Hippocampal formation (tissue), 2 donors: Measurements from ENCODE around the gene ITGBL1.
A peak's percentile ranks its signal among the peaks of the same experiment; 100 is the strongest.

Source experiments
- DNase-seq, 2 donors: peaks; one replicate each; lab custom pipeline; 2025; lab: John Stamatoyannopoulos, UW

The ITGBL1 gene

DNA sequence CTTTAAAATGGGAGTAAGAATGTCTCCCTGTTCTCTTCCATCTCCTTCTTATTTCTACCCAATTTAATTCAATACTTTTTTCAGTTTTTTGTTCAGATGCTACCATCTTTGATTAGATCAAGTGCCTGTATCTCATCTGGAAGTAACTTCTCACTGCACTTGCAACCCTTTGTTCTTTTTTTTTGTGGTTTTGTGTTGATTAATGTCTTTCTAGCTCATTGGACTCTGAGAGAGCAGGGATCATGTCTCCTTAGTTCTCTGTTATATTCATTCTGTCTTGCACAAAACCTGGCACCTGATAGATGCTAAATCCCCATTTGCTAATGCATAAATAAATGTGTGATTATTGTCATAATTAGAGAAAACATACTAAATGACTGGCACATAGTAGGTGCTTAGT, 834 bp upstream of the ITGBL1 start:
- no peak for DNase-seq

DNA sequence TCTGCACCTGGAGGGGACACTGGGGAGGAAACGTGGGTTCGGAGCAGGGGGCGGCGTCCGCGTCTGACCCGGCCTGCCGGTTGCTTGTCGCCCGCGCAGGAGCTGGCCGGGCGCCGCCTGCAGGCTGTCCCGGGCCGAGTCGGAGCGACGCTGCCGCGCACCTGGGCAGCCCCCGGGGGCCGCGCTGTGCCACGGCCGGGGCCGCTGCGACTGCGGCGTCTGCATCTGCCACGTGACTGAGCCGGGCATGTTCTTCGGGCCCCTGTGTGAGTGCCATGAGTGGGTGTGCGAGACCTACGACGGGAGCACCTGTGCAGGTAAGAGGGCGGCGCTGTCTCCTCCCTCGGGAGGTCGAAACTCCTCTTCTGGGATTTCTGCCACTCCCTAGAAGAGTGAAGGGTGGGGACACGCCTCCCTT, 1.3 kb downstream of the ITGBL1 start:
- no peak for DNase-seq

DNA sequence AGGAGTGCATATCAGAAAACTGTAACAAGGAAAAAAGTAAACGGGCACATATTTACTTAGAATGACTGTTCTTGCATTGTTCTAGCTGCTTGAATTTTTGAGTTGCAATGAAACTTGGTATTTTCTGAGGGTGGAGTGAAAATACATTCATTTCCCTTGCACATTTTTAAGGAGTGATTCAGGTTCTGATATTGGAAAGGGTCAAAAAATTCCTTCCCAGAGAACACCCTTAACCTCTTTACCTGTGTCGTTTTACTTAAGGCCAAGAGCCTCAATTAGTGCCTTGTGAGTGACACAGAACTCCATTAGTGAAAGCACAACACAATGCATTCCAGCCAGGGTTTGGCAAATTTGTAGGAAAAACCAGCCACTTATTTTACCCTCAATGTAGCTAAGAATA, 2.3 kb downstream of the ITGBL1 start:
- DNase-seq = no peak

DNA sequence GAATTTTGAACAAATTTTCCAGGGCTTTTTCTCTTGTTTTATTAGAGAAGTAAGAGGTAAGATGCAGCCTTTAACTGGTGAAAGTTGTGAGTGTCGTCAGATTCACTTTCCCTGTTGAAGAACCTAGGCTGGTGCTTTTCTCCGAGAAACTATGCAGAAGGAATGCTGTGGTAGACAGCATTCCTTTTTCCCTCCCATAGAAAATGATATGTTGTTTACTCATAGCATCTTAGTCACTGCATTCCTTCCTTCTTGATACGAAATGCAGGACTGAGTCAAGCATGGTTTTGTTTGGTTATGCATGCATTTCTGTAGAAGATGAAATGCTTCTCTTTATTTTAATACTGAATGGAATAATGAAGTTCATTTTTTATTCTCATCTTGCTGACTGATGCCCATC, 3.4 kb downstream of the ITGBL1 start:
- DNase-seq = no peak

DNA sequence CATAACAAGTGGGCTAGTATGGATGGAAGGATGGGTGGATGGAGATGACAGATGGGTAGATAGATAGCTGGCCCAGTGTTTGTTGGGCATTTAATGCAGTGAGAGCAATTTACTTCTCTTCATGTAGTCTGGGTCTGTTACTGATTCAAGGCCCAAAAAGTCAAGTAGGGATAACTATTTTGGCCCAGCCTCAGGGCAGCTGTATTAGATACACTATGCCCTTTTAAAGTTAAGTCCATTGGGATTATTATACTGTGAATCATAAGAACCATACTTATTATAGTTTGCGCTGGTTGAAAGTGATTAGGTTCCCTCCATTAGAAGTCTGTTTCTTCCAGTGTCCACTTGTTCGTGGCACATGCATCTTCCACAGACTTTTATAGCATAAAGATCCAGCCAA, 4.7 kb downstream of the ITGBL1 start:
- DNase-seq = no peak

DNA sequence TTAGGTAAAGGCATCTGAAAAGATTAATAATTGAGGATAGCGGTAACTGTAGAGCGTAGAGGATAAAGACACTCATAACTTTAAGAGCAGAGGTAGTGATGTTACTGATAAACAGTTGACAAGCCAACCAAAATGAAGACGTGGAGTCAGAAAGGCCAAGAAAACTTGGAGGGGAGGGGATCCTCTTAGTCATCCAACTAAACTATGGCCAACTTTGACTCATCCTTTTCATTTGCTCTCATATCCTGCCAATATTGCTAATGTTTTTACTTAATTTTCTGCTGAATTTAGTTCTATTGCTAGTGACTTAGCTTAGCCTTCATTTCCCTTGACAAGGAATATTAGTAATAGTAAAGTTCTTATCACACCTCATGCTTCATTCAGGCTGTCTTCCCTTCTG, 13.4 kb downstream of the ITGBL1 start:
- no peak for DNase-seq

DNA sequence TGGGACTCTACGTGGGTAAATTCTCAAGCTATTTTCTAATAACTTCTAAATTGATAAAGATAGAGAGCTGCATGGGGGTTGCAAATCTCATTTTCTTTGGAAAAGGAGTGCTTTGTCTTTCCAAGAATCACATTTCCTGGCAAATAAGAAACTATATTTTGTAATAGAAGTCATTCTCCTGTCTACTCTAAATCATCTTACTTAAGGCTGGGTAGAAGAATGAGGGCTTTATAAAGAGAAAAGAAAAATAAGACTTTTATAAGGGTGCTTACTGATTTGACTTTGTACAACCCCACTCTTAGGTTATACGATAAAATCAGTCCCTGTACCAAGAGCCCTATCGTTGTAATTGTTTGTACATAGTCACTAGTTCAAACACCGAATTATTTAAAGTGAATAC, 14.9 kb downstream of the ITGBL1 start:
- DNase-seq = no peak

DNA sequence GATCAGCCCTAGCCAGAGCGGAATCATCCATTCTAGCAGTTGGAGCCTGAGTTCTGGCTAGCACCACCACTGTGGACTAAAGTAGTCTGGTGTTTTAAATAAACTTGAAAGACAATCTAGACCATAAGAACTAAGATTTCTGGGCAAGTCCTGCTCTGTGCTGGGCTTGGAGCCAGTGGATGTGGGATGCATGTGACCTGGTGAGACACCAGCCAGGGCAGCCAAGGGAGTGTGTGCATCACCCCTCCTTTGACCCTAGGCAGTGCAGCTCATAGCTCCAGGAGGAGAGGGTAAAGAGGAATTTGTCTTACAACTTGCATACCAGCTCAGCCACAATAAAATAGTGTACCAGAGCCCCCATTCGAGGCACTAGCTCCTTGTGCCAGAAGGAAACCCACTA, 21.0 kb downstream of the ITGBL1 start:
- peak in 1 of 2 donors; percentile 4 for DNase-seq

DNA sequence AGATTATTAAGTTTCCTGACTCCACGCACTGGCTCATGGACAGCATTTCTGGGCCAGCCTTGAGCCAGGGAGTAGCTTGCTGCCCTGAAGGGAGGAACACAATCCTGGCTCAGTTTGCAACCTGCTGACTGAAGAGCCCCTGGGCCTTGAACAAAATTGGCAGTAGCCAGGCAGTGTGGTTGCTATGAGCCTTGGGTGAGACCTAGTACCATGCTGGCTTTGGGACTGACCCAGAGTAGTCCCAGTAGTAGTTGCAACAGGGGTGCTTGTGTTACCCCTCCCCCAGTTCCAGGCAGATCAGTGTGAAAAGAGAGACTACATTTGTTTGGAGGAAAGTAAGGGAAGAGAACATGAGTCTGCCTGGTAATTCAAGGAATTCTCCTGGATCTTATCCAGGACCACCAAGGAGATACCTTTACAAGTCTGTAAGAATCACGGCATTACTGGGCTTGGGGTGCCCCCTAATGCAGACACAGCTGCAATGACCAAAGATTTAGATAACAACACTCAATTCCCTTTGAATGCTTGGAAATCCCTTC, 22.0 kb downstream of the ITGBL1 start:
- DNase-seq = peak; percentile 63 to 65

DNA sequence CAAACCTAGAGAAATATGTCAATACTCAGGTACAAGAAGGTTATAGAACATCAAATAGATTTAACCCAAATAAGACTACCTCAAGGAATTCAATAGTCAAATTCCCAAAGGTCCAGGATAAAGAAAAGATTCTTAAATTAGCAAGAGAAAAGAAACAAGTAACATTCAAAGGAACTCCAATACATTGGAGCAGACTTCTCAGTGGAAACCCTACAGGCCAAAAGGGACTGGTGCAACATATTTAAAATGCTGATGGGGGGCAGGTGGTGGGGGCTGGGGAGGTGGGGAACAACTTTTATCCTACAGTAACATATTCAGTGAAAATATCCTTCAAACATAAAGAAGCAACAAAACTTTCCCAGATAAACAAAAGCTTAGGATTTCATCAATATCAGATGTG, 23.1 kb downstream of the ITGBL1 start:
- no peak for DNase-seq

DNA sequence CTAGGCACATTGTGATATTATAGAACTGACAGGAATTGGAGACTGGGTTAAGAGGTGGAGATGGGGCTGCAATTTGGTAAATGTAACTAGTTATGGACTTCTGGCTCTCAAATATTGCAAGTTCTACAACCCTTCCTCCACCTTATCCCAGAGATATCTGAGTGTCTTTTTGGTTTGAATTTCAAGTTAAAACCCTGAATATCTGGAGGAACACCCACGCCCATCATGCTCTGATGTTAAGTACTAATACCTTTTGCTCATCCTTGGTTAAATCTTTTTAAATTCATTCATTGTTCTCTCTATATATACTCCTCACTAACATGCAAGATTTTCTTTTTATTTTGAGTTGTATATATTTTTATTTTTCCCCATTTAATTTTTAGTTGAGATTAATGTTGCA, 28.9 kb downstream of the ITGBL1 start:
- no peak for DNase-seq

DNA sequence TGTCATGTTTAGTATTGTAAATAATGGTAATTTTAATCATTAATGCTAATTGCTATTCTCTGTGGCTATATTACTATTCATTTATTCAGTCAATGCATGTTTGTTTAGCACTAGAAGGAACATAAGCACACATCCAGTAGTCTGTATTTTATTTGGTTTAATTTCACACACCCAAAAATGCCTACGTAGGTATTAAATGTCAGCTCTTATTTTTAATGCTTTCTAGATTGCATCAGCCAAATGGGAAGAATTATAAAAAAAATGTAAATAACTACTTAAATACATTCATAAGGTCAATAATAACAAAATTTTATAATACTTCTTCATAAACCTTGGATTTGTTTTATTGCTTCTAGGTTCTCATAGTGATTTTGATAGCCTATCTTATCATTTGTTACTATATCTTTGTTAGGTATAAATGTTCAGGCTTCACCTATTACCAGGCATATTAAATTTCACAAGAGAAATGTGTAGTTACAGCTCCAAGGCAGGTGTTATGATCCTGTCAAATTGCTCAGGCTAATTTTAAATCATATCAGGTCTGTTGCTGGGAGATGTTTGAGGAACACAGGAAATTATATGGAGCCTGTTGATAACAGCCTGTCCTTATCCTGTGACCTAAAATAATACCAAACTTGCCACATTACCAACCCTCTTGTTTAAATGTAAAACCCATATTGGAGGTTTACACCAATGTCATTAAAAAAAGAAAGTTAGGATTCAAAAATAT, 34.4 kb downstream of the ITGBL1 start:
- DNase-seq = no peak

DNA sequence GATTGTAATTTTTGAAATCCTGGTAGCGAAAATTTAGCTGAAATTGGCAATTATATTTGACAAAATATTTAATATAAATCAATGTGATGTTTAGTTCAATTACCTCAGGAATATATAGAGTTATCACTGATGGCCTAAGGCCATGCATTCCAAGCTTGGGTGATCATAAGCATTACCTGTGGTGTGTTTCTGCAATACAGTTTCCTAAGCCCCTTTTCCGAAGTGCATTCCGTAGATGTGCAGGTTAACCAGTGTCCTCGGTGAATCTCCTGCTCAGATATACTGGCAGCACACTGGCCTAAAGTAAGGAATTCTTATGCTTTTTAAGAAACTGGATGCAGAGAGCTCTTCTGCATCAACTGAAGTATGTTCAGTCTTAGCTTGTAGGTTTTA, 35.0 kb downstream of the ITGBL1 start:
- DNase-seq = no peak

DNA sequence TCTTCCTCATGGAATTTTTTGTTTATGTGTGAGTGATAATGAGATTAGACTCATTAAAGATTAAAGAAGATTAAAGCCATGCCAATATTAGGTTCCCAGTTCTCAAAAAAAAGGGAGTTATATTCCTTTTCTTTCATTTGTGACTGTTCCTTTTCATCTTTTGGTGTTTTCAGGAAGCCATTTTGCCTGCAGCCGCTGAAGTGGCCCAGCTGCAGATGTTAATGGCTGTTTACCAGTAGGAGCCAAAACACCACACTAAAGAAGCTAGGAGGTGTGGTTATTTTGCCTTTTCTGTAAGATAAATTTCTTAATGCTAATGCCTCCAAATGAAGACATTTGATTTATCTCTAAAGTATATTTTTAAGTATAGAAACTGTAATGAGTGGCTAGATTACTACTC, 36.3 kb downstream of the ITGBL1 start:
- DNase-seq = no peak

DNA sequence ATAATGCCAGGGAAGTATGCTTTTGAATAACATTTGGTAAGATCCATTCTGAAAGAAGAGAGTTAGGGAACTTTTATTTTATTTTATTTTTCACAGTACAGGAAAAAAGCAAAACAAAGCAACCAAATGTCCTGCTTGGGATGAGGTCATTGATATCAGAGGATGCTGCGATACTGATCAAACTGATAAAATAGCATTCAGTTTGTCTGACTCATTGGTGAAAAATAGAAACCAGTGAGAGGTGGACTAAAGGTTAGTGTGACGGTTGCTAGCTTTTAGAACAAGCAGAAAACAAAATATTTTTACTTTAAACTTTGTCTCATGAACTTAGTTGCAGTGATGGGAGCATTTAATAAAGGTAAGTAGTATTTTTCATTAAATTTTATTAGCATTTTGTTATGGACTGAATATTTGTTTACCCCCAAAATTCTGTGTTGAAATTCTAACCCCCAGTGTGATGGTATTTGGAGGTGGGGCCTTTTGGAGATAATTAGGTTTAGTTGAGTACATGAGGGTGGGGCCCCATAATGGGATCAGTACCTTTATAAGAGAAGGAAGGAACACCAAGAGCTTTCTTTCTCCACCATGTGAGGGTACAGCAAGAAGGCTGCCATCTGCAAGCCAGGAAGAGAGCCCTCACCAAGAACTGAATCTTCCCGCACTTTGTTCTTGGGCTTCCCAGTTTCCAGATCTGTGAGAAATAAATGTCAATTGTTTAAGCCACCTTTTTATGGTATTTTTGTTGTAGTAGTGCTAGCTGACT, 37.3 kb downstream of the ITGBL1 start:
- no peak for DNase-seq

DNA sequence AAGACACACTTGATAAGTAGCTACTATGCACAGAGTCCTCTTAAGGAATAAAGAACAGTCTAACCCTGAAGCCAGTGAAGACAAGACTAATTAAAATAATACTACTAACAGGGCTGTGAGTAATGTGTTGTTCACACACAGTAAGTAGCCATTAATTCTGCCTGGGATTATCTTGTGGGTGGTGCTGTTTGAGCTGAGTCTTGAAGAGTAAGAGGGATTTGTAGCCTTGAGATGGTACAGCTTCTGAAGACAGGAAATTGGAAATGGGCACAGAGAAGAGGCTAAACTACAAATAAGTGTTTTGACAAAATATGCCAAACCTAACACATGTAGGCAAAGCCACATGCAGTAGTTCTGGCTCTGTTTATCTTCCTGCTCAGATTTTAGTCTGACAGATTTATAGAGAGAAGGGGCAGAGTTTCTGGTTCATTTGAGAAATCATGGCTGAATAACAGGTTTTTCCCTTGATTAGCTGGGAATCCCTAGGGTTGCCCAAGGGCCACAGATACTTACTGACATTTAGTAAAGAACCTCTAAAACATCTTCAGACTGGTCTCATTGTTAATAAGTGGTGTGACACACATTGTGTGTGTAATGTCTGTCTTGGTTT, 38.0 kb downstream of the ITGBL1 start:
- DNase-seq = no peak

DNA sequence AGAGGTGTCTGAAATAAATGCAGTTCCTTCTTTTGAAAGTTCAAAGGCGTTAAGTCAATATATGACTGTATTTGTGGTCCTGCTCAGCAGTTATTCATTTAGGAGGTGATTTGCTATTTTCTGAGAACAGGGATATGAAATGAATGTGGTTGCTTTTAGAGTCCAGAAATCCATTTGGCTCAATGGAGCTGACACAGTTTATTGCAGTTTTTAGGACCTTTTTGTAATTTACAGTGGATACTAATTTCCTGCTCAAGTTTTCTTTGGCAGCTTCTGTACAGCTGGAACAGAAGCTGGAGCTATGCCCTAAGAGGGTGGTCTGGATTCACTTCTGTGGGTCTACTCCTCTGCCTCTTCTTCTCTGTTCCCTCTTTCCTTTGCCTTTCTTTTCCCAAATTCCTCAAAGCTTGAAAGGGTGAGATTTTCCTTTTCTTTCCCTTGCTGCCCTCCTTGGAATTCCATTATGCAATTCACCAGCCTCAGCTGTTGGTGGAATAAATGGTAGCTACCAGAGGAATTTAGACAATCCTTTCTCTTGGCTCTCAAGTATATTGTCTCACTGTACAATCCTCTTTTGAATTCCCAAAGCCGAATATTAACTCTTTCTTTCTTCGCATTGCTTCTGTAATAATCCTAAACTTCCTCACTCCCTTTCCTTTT, 39.9 kb downstream of the ITGBL1 start:
- DNase-seq = no peak

DNA sequence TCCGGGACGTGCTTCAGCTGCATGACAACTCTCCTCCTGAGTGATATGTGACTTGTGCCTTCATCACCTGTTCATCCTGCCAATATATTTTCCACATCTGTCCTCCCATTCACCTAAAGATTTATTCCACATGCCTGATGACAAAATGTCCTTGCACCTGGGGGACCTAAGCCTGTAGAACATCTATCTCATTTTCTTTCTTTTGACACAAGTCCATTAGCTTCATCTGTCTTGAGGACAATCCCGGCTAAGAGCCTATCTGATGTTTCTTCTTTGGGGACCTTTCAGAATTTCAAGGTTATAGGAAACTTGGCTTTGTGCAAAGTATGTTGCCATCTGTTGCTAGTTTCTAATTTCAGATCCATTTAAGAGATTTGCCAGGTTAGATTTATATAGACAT, 41.1 kb downstream of the ITGBL1 start:
- no peak for DNase-seq

DNA sequence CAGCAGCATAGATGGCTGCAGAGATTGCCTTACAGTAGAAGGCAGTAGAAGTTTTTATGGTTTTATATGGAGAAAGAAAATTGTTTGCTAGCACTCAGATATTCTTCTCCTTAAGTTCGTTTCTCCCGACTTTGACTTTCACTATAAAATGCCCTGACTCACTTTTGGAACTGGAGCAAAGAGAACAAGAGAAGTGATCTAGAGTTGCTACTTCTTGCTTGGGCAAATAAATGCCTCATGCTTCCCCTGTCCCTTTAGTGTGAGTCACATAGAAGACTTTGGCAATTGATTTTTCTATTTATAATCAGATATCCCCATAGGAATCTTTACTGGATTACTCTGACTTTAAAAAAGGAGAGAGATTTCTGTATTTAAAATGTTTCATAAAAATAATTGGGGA, 46.9 kb downstream of the ITGBL1 start:
- no peak for DNase-seq

DNA sequence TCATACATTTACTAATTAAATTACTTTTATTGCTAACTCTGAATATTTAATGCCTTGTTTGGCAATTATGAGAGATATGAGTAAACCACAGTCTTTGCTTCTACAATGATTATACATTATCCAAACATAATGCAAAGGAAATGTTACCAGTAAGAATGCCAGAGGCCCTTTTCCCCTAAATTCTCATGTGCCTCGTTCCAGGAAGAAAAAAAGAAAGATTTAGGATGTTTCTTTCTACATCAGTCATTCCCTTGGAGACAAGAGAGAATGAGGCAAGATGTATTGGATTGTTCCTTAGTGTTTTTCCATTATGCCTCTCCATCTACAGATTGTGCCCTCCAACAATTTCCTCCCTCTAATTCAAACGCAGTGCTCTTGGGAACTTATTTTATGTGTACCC, 50.1 kb downstream of the ITGBL1 start:
- DNase-seq = no peak

DNA sequence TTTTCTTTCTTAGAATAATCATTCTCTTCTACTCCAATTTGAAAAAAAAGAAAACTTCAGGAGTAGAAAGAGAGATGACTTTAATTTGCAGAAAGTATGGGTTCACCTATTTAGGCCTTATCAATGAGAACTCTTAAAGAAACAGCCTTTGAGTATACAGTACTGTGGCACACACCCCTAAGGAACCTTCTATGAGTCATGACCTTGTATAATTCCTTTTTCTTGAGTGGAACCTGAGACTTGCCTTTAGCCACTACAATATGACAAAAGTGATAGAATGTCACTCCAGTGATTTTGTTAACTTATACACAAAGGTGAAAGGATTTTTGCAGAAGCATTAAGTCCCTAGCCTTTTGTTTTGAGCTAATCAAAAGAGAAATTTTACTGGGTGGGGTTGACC, 58.7 kb downstream of the ITGBL1 start:
- DNase-seq = no peak

DNA sequence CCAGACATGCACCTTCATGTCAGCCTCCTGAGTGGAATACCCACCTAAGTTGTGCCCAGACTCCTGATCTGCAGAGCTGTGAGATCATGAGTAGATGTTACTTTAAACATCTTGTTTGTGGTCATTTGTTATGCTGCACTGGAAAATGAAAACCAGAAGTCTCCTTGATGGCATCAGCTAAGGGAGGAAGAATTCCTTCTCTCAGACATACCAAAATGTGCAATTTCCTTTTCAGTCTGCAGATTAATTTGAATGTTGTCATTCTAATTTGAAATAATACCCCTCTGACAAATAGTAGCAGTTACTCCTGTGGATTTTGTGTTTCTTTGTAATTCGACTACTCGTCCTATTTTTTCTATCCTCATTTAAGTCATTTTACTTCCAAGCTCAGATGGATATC, 59.3 kb downstream of the ITGBL1 start:
- no peak for DNase-seq

DNA sequence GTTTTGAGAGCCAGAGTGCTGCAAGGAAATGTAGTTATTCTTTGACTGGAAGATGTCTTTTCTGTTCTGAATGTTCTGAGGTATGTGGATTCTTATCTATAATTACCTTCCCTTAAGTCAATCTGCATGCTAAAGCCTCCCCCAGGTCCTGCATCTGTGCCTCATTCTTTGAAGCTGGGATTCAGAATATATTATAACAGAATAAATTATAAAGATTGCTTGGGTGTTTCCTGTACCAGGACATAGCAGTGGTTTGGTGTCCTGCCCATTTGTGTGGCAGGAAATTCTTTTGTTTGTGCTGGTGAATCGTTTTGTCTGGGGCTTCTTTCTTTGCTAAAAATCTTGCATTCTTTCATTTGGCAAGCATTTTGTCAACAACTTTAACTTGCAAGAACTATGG, 60.2 kb downstream of the ITGBL1 start:
- DNase-seq = no peak
